ENCODE results near the gene CHD9NB. TPM values are rescaled to one million over a fixed set of nuclear protein-coding genes. Genes with fewer than 3 reads are reported as not detected.

CHD9NB gene
- total and polyA plus RNA-seq, 11 donors = 0.21 to 2.3 (median 0.65) TPM; not detected in 1

- H3K4me3 ChIP-seq = peak overlapping the region in 11 of 12 donors; percentile 14 to 59 (median 45)
- H3K36me3 ChIP-seq = no peaks in the 10 kb centered on the region
- H3K4me1 ChIP-seq = peaks cover 16 to 63% (median 59%) of the 10 kb centered on the region in 12 donors
- H3K9me3 ChIP-seq = no peaks in the 10 kb centered on the region
- intact Hi-C loops (cut with DNase I) = loop anchor here in 8 of 10 donors (1.0 to 10.0 kb wide), 10 partner anchors 8 to 45 kb away; partner anchors contain the start of genes CHD9 (in 5 of the 8) and CHD9NB (in 1 of the 8)
- peak; percentile 89 to 95 (median 92) for ATAC-seq
- H3K27me3 ChIP-seq = no peaks in the 10 kb centered on the region
- 2 to 3% (median 3%) methylated on average over 25 to 26 of the region's 26 CpGs for WGBS, 4 donors
- H3K27ac ChIP-seq = peak overlapping the region; percentile 88 to 98 (median 94)
- peak; percentile 93 to 98 (median 95) for DNase-seq
- no peak for TF ChIP-seq CTCF (IDR thresholded peaks at IDR 0.05)
- TF ChIP-seq POLR2A (IDR thresholded peaks at IDR 0.05) = peak in 1 of 2 donors; percentile 10
Measured at GRCh38 chr16:53099318-53100130, 46.8 kb upstream of the CHD9NB start.

- 8 to 14% (median 11%) methylated on average over 12 to 16 of the region's 16 CpGs for WGBS, 4 donors
- intact Hi-C loops (cut with DNase I) = loop anchor here in 7 of 10 donors (1.0 to 5.0 kb wide), 8 partner anchors 7 to 44 kb away; partner anchors contain the start of gene CHD9 (in 4 of the 7)
- H3K27ac ChIP-seq = peak overlapping the region; percentile 88 to 98 (median 94)
- TF ChIP-seq CTCF (IDR thresholded peaks at IDR 0.05) (no peak), POLR2A (IDR thresholded peaks at IDR 0.05) (no peak)
- H3K27me3 ChIP-seq = no peaks in the 10 kb centered on the region
- peak overlapping the region in 11 of 12 donors; percentile 14 to 59 (median 45) for H3K4me3 ChIP-seq
- peaks cover 16 to 71% (median 61%) of the 10 kb centered on the region in 12 donors for H3K4me1 ChIP-seq
- no peaks in the 10 kb centered on the region for H3K9me3 ChIP-seq
- ATAC-seq (peak; percentile 82 to 88 (median 84)), DNase-seq (peak; percentile 88 to 95 (median 91))
- no peaks in the 10 kb centered on the region for H3K36me3 ChIP-seq
Measured at GRCh38 chr16:53098526-53099317, 46.0 kb upstream of the CHD9NB start.

GRCh38 chr16:53097190-53097589 lies 44.5 kb upstream of the CHD9NB start:
- Histone ChIP-seq H3K4me1 (peaks cover 16 to 81% (median 74%) of the 10 kb centered on the region in 12 donors), H3K4me3 (no peak overlapping the region), H3K27ac (peak overlapping the region in 7 of 12 donors; percentile 7 to 98 (median 95)), H3K9me3 (no peaks in the 10 kb centered on the region), H3K27me3 (no peaks in the 10 kb centered on the region), H3K36me3 (no peaks in the 10 kb centered on the region)
- no peak for DNase-seq
- 62 to 87% (median 79%) methylated on average over 4 of the region's 4 CpGs for WGBS, 4 donors
- TF ChIP-seq CTCF (IDR thresholded peaks at IDR 0.05) (no peak), POLR2A (IDR thresholded peaks at IDR 0.05) (no peak)
- no peak for ATAC-seq
- intact Hi-C loops (cut with DNase I) = loop anchor here in 1 of 10 donors (5.0 kb wide), 1 partner anchor 35 kb away; no protein-coding TSS in a partner anchor
